OCI-LY3 (cell line): ENCODE measurements around the gene C4orf36.

Experiments
- H2AFZ ChIP-seq: fragments of 200-600, 300-600 bp; shearing (Covaris generic); 2 replicates; pipeline ENCODE4 v1.6.0; 2014; ENCODE audit warnings: antibody characterized with exemption, low read depth, low read length
- H3K27ac ChIP-seq: fragments of 200-600, 300-600 bp; sonication (generic); 2 replicates; pipeline ENCODE4 v1.5.1; 2014; ENCODE audit warnings: mild to moderate bottlenecking, low read length, moderate library complexity, mixed read lengths
- H3K27me3 ChIP-seq: fragments of 200-600, 300-600 bp; sonication (generic); 2 replicates; pipeline ENCODE4 v1.6.1; 2014; ENCODE audit warnings: low read depth, low read length, mixed read lengths
- H3K36me3 ChIP-seq: fragments of 200-600, 300-600 bp; sonication (generic); replicated peaks from 2 replicates; pipeline ENCODE3; 2014; ENCODE audit warnings: low read depth, low read length, mixed read lengths
- H3K4me1 ChIP-seq: fragments of 300-600, 200-600 bp; sonication (generic); 2 replicates; pipeline ENCODE4 v1.6.1; 2014; ENCODE audit warnings: low read length, mixed read lengths
- H3K4me2 ChIP-seq: fragments of 200-600, 300-600 bp; sonication (generic); 2 replicates; pipeline ENCODE4 v1.6.1; 2014; ENCODE audit warnings: low read length, mixed read lengths
- H3K4me3 ChIP-seq: fragments of 300-600, 200-600 bp; sonication (generic); 2 replicates; pipeline ENCODE4 v1.5.1; 2014; ENCODE audit warnings: antibody characterized with exemption, mild to moderate bottlenecking, low read length, moderate library complexity
- H3K79me2 ChIP-seq: fragments of 300-600, 200-600 bp; shearing (Covaris generic); 2 replicates; pipeline ENCODE4 v1.6.1; 2014; ENCODE audit warnings: mild to moderate bottlenecking, low read length, mixed read lengths
- H3K9ac ChIP-seq: fragments of 300-600, 200-600 bp; shearing (Covaris generic); 2 replicates; pipeline ENCODE4 v1.6.0; 2014; ENCODE audit warnings: mild to moderate bottlenecking, low read length, moderate library complexity
- H3K9me3 ChIP-seq: fragments of 200-600, 300-600 bp; shearing (Covaris generic); 2 replicates; pipeline ENCODE4 v1.6.1; 2014; ENCODE audit warnings: low read length, mixed read lengths; ENCODE audit not compliant: insufficient read depth
- H4K20me1 ChIP-seq: fragments of 200-600, 300-600 bp; sonication (generic); 2 replicates; pipeline ENCODE4 v1.6.1; 2016; ENCODE audit warnings: low read length, mixed read lengths; ENCODE audit not compliant: insufficient read depth
- EZH2phosphoT487 ChIP-seq: fragments of 200-600 bp; shearing (Covaris generic); IDR thresholded peaks from 2 replicates; pipeline ENCODE4 v1.6.1; 2018; ENCODE audit warnings: antibody characterized with exemption, mixed run types, low read depth
- TF ChIP-seq, protein P1 (sequence below): fragments of 200-600, 300-600 bp; sonication (generic); IDR thresholded peaks from 2 replicates; pipeline ENCODE4 v1.5.1; 2014; ENCODE audit warnings: antibody characterized with exemption, low read length, low read depth

The C4orf36 gene

DNA sequence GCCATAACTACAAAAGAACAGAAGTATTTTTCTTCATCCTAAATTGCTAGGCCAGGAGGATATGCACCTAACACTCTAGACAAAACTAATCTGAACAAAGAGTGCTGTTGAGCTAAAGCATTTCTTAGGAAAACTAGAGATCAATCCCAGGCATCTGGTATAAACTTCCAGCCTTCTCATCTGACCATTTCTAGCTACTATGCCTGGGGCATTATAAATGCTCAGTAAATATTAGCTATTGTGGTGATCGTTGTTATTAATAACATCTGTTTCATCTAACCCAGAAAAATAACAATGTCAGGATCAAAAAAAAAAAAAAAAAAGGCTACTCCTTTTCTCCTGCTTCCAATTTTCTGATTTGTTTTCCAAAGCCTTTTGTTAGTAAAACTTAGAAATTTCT is 35.3 kb downstream of the C4orf36 start:
- Histone ChIP-seq H3K4me3 (no peak overlapping the region), H3K4me1 (no peaks in the 10 kb centered on the region), H3K27ac (no peak overlapping the region), H2AFZ (no peak overlapping the region), H4K20me1 (no peaks in the 10 kb centered on the region), H3K4me2 (no peak overlapping the region), H3K9me3 (no peaks in the 10 kb centered on the region), H3K27me3 (no peaks in the 10 kb centered on the region), H3K36me3 (no peaks in the 10 kb centered on the region), H3K79me2 (no peaks in the 10 kb centered on the region), H3K9ac (no peak overlapping the region)
- TF ChIP-seq EZH2phosphoT487, result no peak
- TF ChIP-seq, protein P1, sequence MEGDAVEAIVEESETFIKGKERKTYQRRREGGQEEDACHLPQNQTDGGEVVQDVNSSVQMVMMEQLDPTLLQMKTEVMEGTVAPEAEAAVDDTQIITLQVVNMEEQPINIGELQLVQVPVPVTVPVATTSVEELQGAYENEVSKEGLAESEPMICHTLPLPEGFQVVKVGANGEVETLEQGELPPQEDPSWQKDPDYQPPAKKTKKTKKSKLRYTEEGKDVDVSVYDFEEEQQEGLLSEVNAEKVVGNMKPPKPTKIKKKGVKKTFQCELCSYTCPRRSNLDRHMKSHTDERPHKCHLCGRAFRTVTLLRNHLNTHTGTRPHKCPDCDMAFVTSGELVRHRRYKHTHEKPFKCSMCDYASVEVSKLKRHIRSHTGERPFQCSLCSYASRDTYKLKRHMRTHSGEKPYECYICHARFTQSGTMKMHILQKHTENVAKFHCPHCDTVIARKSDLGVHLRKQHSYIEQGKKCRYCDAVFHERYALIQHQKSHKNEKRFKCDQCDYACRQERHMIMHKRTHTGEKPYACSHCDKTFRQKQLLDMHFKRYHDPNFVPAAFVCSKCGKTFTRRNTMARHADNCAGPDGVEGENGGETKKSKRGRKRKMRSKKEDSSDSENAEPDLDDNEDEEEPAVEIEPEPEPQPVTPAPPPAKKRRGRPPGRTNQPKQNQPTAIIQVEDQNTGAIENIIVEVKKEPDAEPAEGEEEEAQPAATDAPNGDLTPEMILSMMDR, result no peak

DNA sequence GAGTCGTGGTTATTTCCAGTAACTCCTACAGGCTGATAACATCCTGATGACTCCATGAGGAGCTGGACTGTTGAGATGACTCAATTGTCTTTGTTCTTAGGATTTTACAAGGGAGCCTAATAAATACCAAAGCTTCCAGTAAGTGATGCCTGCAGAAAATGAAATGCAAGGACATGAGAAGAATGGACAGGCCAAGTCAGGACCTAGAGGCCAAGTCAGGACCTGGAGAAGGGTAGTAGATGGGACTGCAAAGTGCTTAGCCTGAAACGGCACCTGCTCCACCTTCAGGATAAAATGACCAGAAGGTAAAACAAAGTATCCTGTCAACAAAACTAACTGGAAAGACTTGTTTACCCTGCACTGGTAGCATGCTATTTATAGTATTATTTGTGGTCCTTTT is 36.6 kb downstream of the C4orf36 start:
- Histone ChIP-seq H3K4me1 (no peaks in the 10 kb centered on the region), H4K20me1 (no peaks in the 10 kb centered on the region), H3K27ac (no peak overlapping the region), H3K9me3 (no peaks in the 10 kb centered on the region), H3K36me3 (no peaks in the 10 kb centered on the region), H3K79me2 (no peaks in the 10 kb centered on the region), H3K9ac (no peak overlapping the region), H3K27me3 (no peaks in the 10 kb centered on the region), H3K4me3 (no peak overlapping the region), H3K4me2 (no peak overlapping the region), H2AFZ (no peak overlapping the region)
- TF ChIP-seq, protein P1, result no peak
- TF ChIP-seq EZH2phosphoT487, result no peak

- H3K36me3 ChIP-seq, result no peaks in the 10 kb centered on the region
- no peaks in the 10 kb centered on the region for H4K20me1 ChIP-seq
- H3K4me2 ChIP-seq, result no peak overlapping the region
- H3K79me2 ChIP-seq, result no peaks in the 10 kb centered on the region
- no peaks in the 10 kb centered on the region for H3K27me3 ChIP-seq
- H3K4me1 ChIP-seq, result no peaks in the 10 kb centered on the region
- no peak overlapping the region for H2AFZ ChIP-seq
- TF ChIP-seq, protein P1, result no peak
- no peak for TF ChIP-seq EZH2phosphoT487
- H3K9me3 ChIP-seq, result no peaks in the 10 kb centered on the region
- H3K4me3 ChIP-seq, result no peak overlapping the region
- H3K9ac ChIP-seq, result no peak overlapping the region
- no peak overlapping the region for H3K27ac ChIP-seq
These were observed 39.0 kb downstream of the C4orf36 start for GRCh38 chr4:86853209-86853608.

DNA sequence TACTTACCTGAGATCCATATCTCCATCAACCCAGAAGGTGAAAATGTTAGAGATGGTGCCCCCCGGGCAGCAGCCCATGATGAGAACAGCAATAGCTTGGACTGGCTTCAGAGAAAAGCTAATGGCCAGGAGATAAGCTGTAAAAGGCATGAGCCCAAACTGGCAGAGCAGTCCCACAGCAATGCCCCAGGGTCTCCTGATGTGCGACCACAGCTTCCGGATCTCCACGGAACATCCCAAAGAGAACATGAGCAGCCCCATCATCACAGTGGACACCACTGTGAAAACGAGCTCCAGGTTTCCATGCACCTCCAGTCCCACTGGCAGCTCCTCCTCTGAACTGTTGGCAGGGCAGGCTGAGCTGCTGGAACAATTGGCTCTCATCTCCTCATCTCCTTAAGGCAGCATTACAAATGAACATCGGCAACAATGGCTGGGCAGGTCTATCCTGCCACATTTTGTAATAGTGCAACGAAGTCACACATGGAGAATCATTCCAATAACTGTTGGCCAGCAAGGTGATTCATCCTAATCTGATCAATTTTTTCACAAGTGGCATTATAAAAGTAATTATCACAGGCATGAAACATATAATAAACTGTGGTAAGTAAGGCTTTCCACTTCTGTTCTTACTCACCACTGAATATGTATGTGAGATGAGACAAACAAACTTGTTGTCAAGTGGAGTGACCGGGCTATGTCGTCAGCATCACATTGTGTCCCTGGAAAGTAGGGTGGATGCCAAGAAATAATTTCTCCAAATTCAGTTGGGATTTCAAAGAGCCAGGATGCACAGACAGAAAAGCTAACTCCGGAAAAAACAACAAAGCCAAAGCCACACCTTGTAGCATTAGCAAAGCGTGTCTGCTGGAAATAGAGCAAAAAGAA is 43.2 kb downstream of the C4orf36 start, which contains the start of gene SLC10A6:
TSS of gene SLC10A6 (minus strand) at position 653 of the 888 bp plus-strand sequence. CDS start at position 384, 269 bp downstream.
- TF ChIP-seq, protein P1, result no peak
- no peak for TF ChIP-seq EZH2phosphoT487
- H3K36me3 ChIP-seq, result no peaks in the 10 kb centered on the region
- no peak within 1 kb of the TSS for H3K9ac ChIP-seq
- H3K4me1 ChIP-seq, result peaks cover 7% of the 10 kb centered on the region
- H3K4me2 ChIP-seq, result no peak within 1 kb of the TSS
- H3K9me3 ChIP-seq, result no peaks in the 10 kb centered on the region
- no peak within 1 kb of the TSS for H3K27ac ChIP-seq
- no peak within 1 kb of the TSS for H2AFZ ChIP-seq
- H3K27me3 ChIP-seq, result no peaks in the 10 kb centered on the region
- H3K79me2 ChIP-seq, result no peaks in the 10 kb centered on the region
- no peaks in the 10 kb centered on the region for H4K20me1 ChIP-seq
- no peak within 1 kb of the TSS for H3K4me3 ChIP-seq
